HepG2 (cell line): ENCODE results near the gene CDK14. TPM values are rescaled to one million over a fixed set of nuclear protein-coding genes. Genes with fewer than 3 reads are reported as not detected.

Experiments
- ATAC-seq: fragments of 200-7000 bp; cut with Tn5 transposase; 3 replicates; pipeline ENCODE4 v1.9.1; 2020; ENCODE audit warnings: mild to moderate bottlenecking, moderate library complexity
- BruUV-seq: library from RNA; stranded (reverse); fragments of 400-500 nt; replicated peaks from 2 replicates; lab custom pipeline; 2021; lab: Mats Ljungman, UMichigan
- CTCF ChIA-PET: fragments of 300-600 bp; formaldehyde crosslinking; extraction: SDS; loops from one replicate; lab custom pipeline; 2021; ENCODE audit warnings: low total read pairs, inconsistent platforms, low intra/inter-chr PET ratio; lab: Yijun Ruan, JAX
- POLR2A ChIA-PET: fragments of 350-600 bp; sonication (Branson Sonifier 250); formaldehyde crosslinking; loops from one replicate; lab custom pipeline; 2020; ENCODE audit warnings: antibody characterized with exemption, inconsistent platforms; lab: Yijun Ruan, JAX
- DNase-seq: peaks from one replicate; pipeline ENCODE4 v3.0.0-alpha.2; 2015; ENCODE audit warnings: low spot score
- FAIRE-seq: peaks from 3 replicates; lab custom pipeline; 2011; peaks lifted over from hg19 to GRCh38; lab: Jason Lieb, UNC
- H2AFZ ChIP-seq: one replicate; pipeline ENCODE4 v1.6.1; 2011; ENCODE audit warnings: low read length, inconsistent platforms
- H3K27ac ChIP-seq: fragments of 300-600 bp; 3 replicates; pipeline ENCODE4 v1.8.0; 2011; ENCODE audit warnings: mixed run types, mild to moderate bottlenecking, mixed read lengths, low read length, inconsistent platforms; ENCODE audit not compliant: insufficient read depth; ENCODE audit errors: extremely low read length
- H3K27me3 ChIP-seq, 2 experiments: fragments of 200-600 bp in 1 of 2; 2 replicates in 1 of 2; 3 replicates in 1 of 2; pipeline versions ENCODE4 v1.6.0 to v1.8.0; 2011; ENCODE audit warnings: low read length in 2 of 2, mild to moderate bottlenecking in 2 of 2, moderate library complexity in 2 of 2, inconsistent platforms in 1 of 2; ENCODE audit not compliant: insufficient read depth in 2 of 2, control insufficient read depth in 1 of 2
- H3K36me3 ChIP-seq, 2 experiments: fragments of 200-600 bp in 1 of 2; replicated peaks in 1 of 2; 2 replicates in 1 of 2; 3 replicates in 1 of 2; pipeline versions ENCODE4 v1.5.1 to v1.8.0; 2011; ENCODE audit warnings: low read length in 2 of 2, inconsistent platforms in 1 of 2; ENCODE audit not compliant: insufficient read depth in 2 of 2, control insufficient read depth in 1 of 2
- H3K4me1 ChIP-seq: 2 replicates; pipeline ENCODE4 v1.5.1; 2012; ENCODE audit warnings: low read length, inconsistent platforms; ENCODE audit not compliant: insufficient read depth
- H3K4me2 ChIP-seq: 2 replicates; pipeline ENCODE4 v1.6.0; 2011; ENCODE audit warnings: low read depth, low read length, inconsistent platforms
- H3K4me3 ChIP-seq, 3 experiments: fragments of 200-600 bp in 1 of 3; sonication (generic), shearing (Covaris generic) in 1 of 3; replicated peaks in 1 of 3; 2 replicates each; pipeline ENCODE4 v1.5.1; 2011 to 2016; ENCODE audit warnings: low read length in 3 of 3, inconsistent platforms in 2 of 3, low read depth in 2 of 3, mild to moderate bottlenecking in 2 of 3, control low read depth in 1 of 3, mixed read lengths in 1 of 3; ENCODE audit not compliant: insufficient read depth in 1 of 3
- H3K79me2 ChIP-seq: one replicate; pipeline ENCODE4 v1.6.1; 2011; ENCODE audit warnings: low read length, inconsistent platforms; ENCODE audit not compliant: insufficient read depth
- H3K9ac ChIP-seq: 2 replicates; pipeline ENCODE4 v1.6.0; 2011; ENCODE audit warnings: mild to moderate bottlenecking, low read depth, low read length, inconsistent platforms; ENCODE audit not compliant: insufficient read depth
- H3K9me3 ChIP-seq: 2 replicates; pipeline ENCODE4 v1.5.1; 2012; ENCODE audit warnings: mild to moderate bottlenecking, low read length
- H4K20me1 ChIP-seq: 2 replicates; pipeline ENCODE4 v1.6.0; 2011; ENCODE audit warnings: inconsistent platforms, mild to moderate bottlenecking, low read length, moderate library complexity; ENCODE audit not compliant: insufficient read depth
- KDM1A ChIP-seq: IDR thresholded peaks from 2 replicates; pipeline ENCODE4 v1.6.1; 2016; ENCODE audit warnings: missing compliant biosample characterization
- KMT2A ChIP-seq: sonication (generic); formaldehyde crosslinking; IDR thresholded peaks from 2 replicates; pipeline ENCODE4 v1.4.0; 2020; ENCODE audit warnings: missing genetic modification reagents
- MAFF ChIP-seq: IDR thresholded peaks from 2 replicates; pipeline ENCODE4 v1.6.1; 2011; ENCODE audit warnings: low read depth, low read length, improper control_type of control experiment
- SALL2 ChIP-seq: sonication (generic); formaldehyde crosslinking; IDR thresholded peaks from 2 replicates; pipeline ENCODE4 v1.8.1; 2023; ENCODE audit warnings: mild to moderate bottlenecking, missing genetic modification reagents, inconsistent platforms
- ZHX1 ChIP-seq: sonication (generic); formaldehyde crosslinking; IDR thresholded peaks from 2 replicates; pipeline ENCODE4 v1.8.1; 2022; ENCODE audit warnings: low read depth, mild to moderate bottlenecking, missing genetic modification reagents
- ZNF101 ChIP-seq: sonication (generic); formaldehyde crosslinking; IDR thresholded peaks from 2 replicates; pipeline ENCODE4 v1.4.0; 2020; ENCODE audit warnings: mild to moderate bottlenecking, low read depth, missing genetic modification reagents, borderline replicate concordance
- ZNF136 ChIP-seq: sonication (generic); formaldehyde crosslinking; IDR thresholded peaks from 2 replicates; pipeline ENCODE4 v1.8.1; 2022; ENCODE audit warnings: low read depth, mild to moderate bottlenecking, moderate library complexity, missing genetic modification reagents
- ZNF337 ChIP-seq: sonication (generic); formaldehyde crosslinking; IDR thresholded peaks from 2 replicates; pipeline ENCODE4 v1.5.1; 2020; ENCODE audit warnings: missing genetic modification reagents, low read depth, mild to moderate bottlenecking, borderline replicate concordance
- ZNF441 ChIP-seq: sonication (generic); formaldehyde crosslinking; IDR thresholded peaks from 2 replicates; pipeline ENCODE4 v1.7.0; 2021; ENCODE audit warnings: missing genetic modification reagents, borderline replicate concordance
- ZNF800 ChIP-seq: sonication (generic); formaldehyde crosslinking; IDR thresholded peaks from 2 replicates; pipeline ENCODE4 v1.4.0; 2020; ENCODE audit warnings: missing genetic modification reagents
- WGBS: methylation state at CpG from one replicate; pipeline ENCODE4 v1.1.6; 2017; ENCODE audit warnings: low lambda C conversion rate; 5-methylcytosine and 5-hydroxymethylcytosine counted together
- in situ Hi-C: cut with HindIII; loops from 2 replicates; pipeline ENCODE4 v1.10.0; 2017; ENCODE audit warnings: low pct_unique_long_range_greater_than_20kb; ENCODE audit not compliant: extremely low pct_ligation_motif_present
- intact Hi-C: fragments of 100-400 bp; cut with micrococcal nuclease; formaldehyde crosslinking; loops from one replicate; pipeline ENCODE4 v1.10.0; 2022; ENCODE audit not compliant: unreplicated experiment
- polyA plus RNA-seq, 8 experiments: library from polyadenylated mRNA; depleted of rRNA in 3 of 8; stranded (reverse) in 7 of 8; unstranded in 1 of 8; fragments of >200 nt; fragmentation: Illumina TruSeq in 4 of 8; extraction: Trizol in 4 of 8; gene quantifications; 2 replicates each; pipeline versions ENCODE4 v1.2.1 to v1.2.3, GENCODE V29; 2011 to 2016; ENCODE audit warnings: low read depth in 4 of 8, missing spikeins in 1 of 8, mixed read lengths in 1 of 8; ENCODE audit not compliant: insufficient read depth in 1 of 8
- total RNA-seq, 5 experiments: library from RNA; depleted of rRNA; stranded (reverse); fragments of >200 nt; fragmentation: Illumina TruSeq; extraction: Trizol; gene quantifications; 2 replicates each; pipeline ENCODE4 v1.2.3, GENCODE V29; 2016; ENCODE audit warnings: low read depth in 1 of 5

CDK14 gene
- total and polyA plus RNA-seq, 2 of the 13 experiments (the other 11 are each of a cell fraction or from before 2014, with no cell fraction given) = 0.26 to 0.71 TPM

- ChIA-PET POLR2A (no interaction called here), CTCF (no interaction called here)
- peaks cover 6% of the 10 kb centered on the region; the same call in 1 of the 2 replicates for H3K9me3 ChIP-seq
- no TSS peak for BruUV-seq
- H3K36me3 ChIP-seq = no peaks in the 10 kb centered on the region
- no peaks in the 10 kb centered on the region for H3K79me2 ChIP-seq
- FAIRE-seq = no peak
- no peak overlapping the region for H3K9ac ChIP-seq
- intact Hi-C loops = no loop called here
- 0% methylated on average over 2 of the region's 2 CpGs for WGBS
- no peak overlapping the region for H3K4me3 ChIP-seq
- no peaks in the 10 kb centered on the region for H3K27me3 ChIP-seq
- no peak for ATAC-seq
- no peak overlapping the region for H2AFZ ChIP-seq
- in situ Hi-C loops = no loop called here
- no peak for DNase-seq
- H3K4me2 ChIP-seq = no peak overlapping the region
- no peak overlapping the region for H3K27ac ChIP-seq
- TF ChIP-seq ZNF800 (no peak), ZNF101 (CRISPR knock-in tag) (no peak), ZNF136 (no peak), ZNF441 (CRISPR knock-in tag) (no peak), KMT2A (CRISPR knock-in tag) (no peak), SALL2 (no peak), ZNF337 (CRISPR knock-in tag) (no peak), ZHX1 (CRISPR knock-in tag) (no peak), KDM1A (no peak), MAFF (no peak)
- no peaks in the 10 kb centered on the region for H3K4me1 ChIP-seq
- no peaks in the 10 kb centered on the region for H4K20me1 ChIP-seq
These were observed 201.5 kb downstream of the CDK14 start for GRCh38 chr7:90797596-90797995.
